ENCODE data around the gene COMMD2. TPM values are rescaled to one million over a fixed set of nuclear protein-coding genes. Genes with fewer than 3 reads are reported as not detected.

COMMD2 gene
- polyA plus RNA-seq, 1 of the 3 experiments (the other 2 are of a cell fraction): 20.9 TPM

GRCh38 chr3:149770246-149770645 is 18.0 kb upstream of the COMMD2 start:
- no peak for DNase-seq
- no peak overlapping the region for H3K9ac ChIP-seq
- H3K36me3 ChIP-seq (replicated peaks in 1 of 2; ENCODE audit: control insufficient read depth in 1 of 2, insufficient read depth in 2 of 2, low read length in 1 of 2): no peaks in the 10 kb centered on the region
- ChIA-PET CTCF (interaction anchor here (1.3 to 5.0 kb wide), 8 partner anchors 9 to 450 kb away, joined by 3 to 29 read pairs (median 8); partner anchors contain the start of gene COMMD2), POLR2A (no interaction called here)
- no peak overlapping the region for H2AFZ ChIP-seq (ENCODE audit: low read depth)
- H3K4me2 ChIP-seq: no peak overlapping the region
- no peak overlapping the region for H3K27ac ChIP-seq (ENCODE audit: low read depth in 2 of 2, low read length in 1 of 2)
- H3K4me1 ChIP-seq (ENCODE audit: control insufficient read depth in 1 of 2, insufficient read depth in 2 of 2, low read depth in 1 of 2, low read length in 1 of 2): no peaks in the 10 kb centered on the region
- H3K9me2 ChIP-seq: no peaks in the 10 kb centered on the region
- H3K9me3 ChIP-seq: no peaks in the 10 kb centered on the region
- 58% methylated on average over 2 of the region's 2 CpGs for WGBS (ENCODE audit: low lambda C conversion rate)
- no peaks in the 10 kb centered on the region for H4K20me1 ChIP-seq (ENCODE audit: insufficient read depth)
- H3K27me3 ChIP-seq (ENCODE audit: insufficient read depth): no peaks in the 10 kb centered on the region
- no peaks in the 10 kb centered on the region for H3K79me2 ChIP-seq (ENCODE audit: insufficient read depth)
- no peaks in the 10 kb centered on the region for H3F3A ChIP-seq (replicated peaks; ENCODE audit: insufficient read depth)
- no peak overlapping the region for H3K4me3 ChIP-seq (ENCODE audit: low read depth in 2 of 2, low read length in 1 of 2)
- no peak for TF ChIP-seq RAD21 (IDR thresholded peaks at IDR 0.05; ENCODE audit: low read length)
- TF ChIP-seq FOXM1 (IDR thresholded peaks at IDR 0.05; ENCODE audit: low read depth): no peak
- no peak for TF ChIP-seq TEAD4 (IDR thresholded peaks at IDR 0.05; ENCODE audit: borderline replicate concordance, insufficient read depth)
- no peak for TF ChIP-seq NRF1 (IDR thresholded peaks at IDR 0.05; ENCODE audit: low read depth, low read length)
- no peak for TF ChIP-seq TCF12 (IDR thresholded peaks at IDR 0.05)
- TF ChIP-seq JUND (IDR thresholded peaks at IDR 0.05): no peak
- TF ChIP-seq MAX (IDR thresholded peaks at IDR 0.05; ENCODE audit: low read depth): no peak
- TF ChIP-seq YY1 (IDR thresholded peaks at IDR 0.05; ENCODE audit: low read depth): no peak
- no peak for TF ChIP-seq GATA2 (CRISPR knock-in tag; IDR thresholded peaks at IDR 0.05)
- no peak for TF ChIP-seq ZBTB33 (IDR thresholded peaks at IDR 0.05; ENCODE audit: borderline replicate concordance, low read depth)
- no peak for TF ChIP-seq RFX5 (IDR thresholded peaks at IDR 0.05; ENCODE audit: low read length)
- no peak for TF ChIP-seq FOXJ3 (CRISPR knock-in tag; IDR thresholded peaks at IDR 0.05)
- TF ChIP-seq EP300 (IDR thresholded peaks at IDR 0.05; ENCODE audit: borderline replicate concordance in 1 of 2, low read depth in 1 of 2, low read length in 1 of 2): no peak
- no peak for TF ChIP-seq SMC3 (IDR thresholded peaks at IDR 0.05; ENCODE audit: low read depth, low read length)
- no peak for TF ChIP-seq USF2 (IDR thresholded peaks at IDR 0.05; ENCODE audit: borderline replicate concordance, low read depth, low read length)
- TF ChIP-seq RCOR1 (IDR thresholded peaks at IDR 0.05; ENCODE audit: low read length): no peak

- ChIA-PET CTCF (interaction anchor here (0.8 to 1.3 kb wide), 3 partner anchors 16 to 39 kb away, joined by 3 to 4 read pairs (median 3); no protein-coding TSS in a partner anchor), POLR2A (no interaction called here)
- no peaks in the 10 kb centered on the region for H3K79me2 ChIP-seq (ENCODE audit: insufficient read depth)
- H4K20me1 ChIP-seq (ENCODE audit: insufficient read depth): no peaks in the 10 kb centered on the region
- no peak overlapping the region for H3K4me3 ChIP-seq (ENCODE audit: low read depth in 2 of 2, low read length in 1 of 2)
- H3K27ac ChIP-seq (ENCODE audit: low read depth in 2 of 2, low read length in 1 of 2): no peak overlapping the region
- DNase-seq: no peak
- 91% methylated on average over 6 of the region's 6 CpGs for WGBS (ENCODE audit: low lambda C conversion rate)
- TF ChIP-seq POLR2AphosphoS5 (IDR thresholded peaks at IDR 0.05; ENCODE audit: low read depth, low read length): no peak
- no peak for TF ChIP-seq NFIC (IDR thresholded peaks at IDR 0.05; ENCODE audit: borderline replicate concordance)
- no peak for TF ChIP-seq TCF12 (IDR thresholded peaks at IDR 0.05)
- no peak for TF ChIP-seq GATA2 (CRISPR knock-in tag; IDR thresholded peaks at IDR 0.05)
- no peak for TF ChIP-seq ELF1 (IDR thresholded peaks at IDR 0.05)
- no peak for TF ChIP-seq CTCF (IDR thresholded peaks at IDR 0.05)
- no peak for TF ChIP-seq TAF1 (IDR thresholded peaks at IDR 0.05; ENCODE audit: borderline replicate concordance, low read depth, low read length)
- no peak for TF ChIP-seq GABPA (IDR thresholded peaks at IDR 0.05; ENCODE audit: low read depth)
- no peak for TF ChIP-seq EZH2phosphoT487 (IDR thresholded peaks at IDR 0.05; ENCODE audit: borderline replicate concordance, low read depth)
- no peak for TF ChIP-seq RCOR1 (IDR thresholded peaks at IDR 0.05; ENCODE audit: low read length)
- no peak for TF ChIP-seq TEAD4 (IDR thresholded peaks at IDR 0.05; ENCODE audit: borderline replicate concordance, insufficient read depth)
- no peak for TF ChIP-seq USF2 (IDR thresholded peaks at IDR 0.05; ENCODE audit: borderline replicate concordance, low read depth, low read length)
- no peak for TF ChIP-seq EP300 (IDR thresholded peaks at IDR 0.05; ENCODE audit: borderline replicate concordance in 1 of 2, low read depth in 1 of 2, low read length in 1 of 2)
- no peak overlapping the region for H3K4me2 ChIP-seq
- H2AFZ ChIP-seq (ENCODE audit: low read depth): no peak overlapping the region
- no peaks in the 10 kb centered on the region for H3K36me3 ChIP-seq (replicated peaks in 1 of 2; ENCODE audit: control insufficient read depth in 1 of 2, insufficient read depth in 2 of 2, low read length in 1 of 2)
- H3K9ac ChIP-seq: no peak overlapping the region
- H3K9me3 ChIP-seq: no peaks in the 10 kb centered on the region
- H3F3A ChIP-seq (replicated peaks; ENCODE audit: insufficient read depth): no peaks in the 10 kb centered on the region
- no peaks in the 10 kb centered on the region; the same call in 1 of the 2 replicates for H3K27me3 ChIP-seq (ENCODE audit: insufficient read depth)
- no peaks in the 10 kb centered on the region for H3K9me2 ChIP-seq
- no peaks in the 10 kb centered on the region for H3K4me1 ChIP-seq (ENCODE audit: control insufficient read depth in 1 of 2, insufficient read depth in 2 of 2, low read depth in 1 of 2, low read length in 1 of 2)
These were observed 16.4 kb upstream of the COMMD2 start for GRCh38 chr3:149768704-149769103.

All from SK-N-SH (cell line).